SK-N-SH treated with all-trans-retinoic acid at 6 μM for 48 hours (cell line): Measurements from ENCODE around the gene PLSCR5.

Experiments
- ARNTL ChIP-seq: fragments of 450-650 bp; formaldehyde crosslinking; IDR thresholded peaks from 2 replicates; pipeline ENCODE4 v1.5.0; 2020; ENCODE audit warnings: low read depth, mild to moderate bottlenecking, moderate library complexity, borderline replicate concordance
- GLIS3 ChIP-seq: fragments of 250-450 bp; sonication (Bioruptor Pico); IDR thresholded peaks from 2 replicates; pipeline ENCODE4 v1.5.0; 2020; ENCODE audit warnings: mild to moderate bottlenecking, moderate library complexity
- PPARA ChIP-seq: fragments of 250-450 bp; sonication (Bioruptor Pico); IDR thresholded peaks from 2 replicates; pipeline ENCODE4 v1.5.0; 2020; ENCODE audit warnings: mild to moderate bottlenecking, borderline replicate concordance
- ZFP30 ChIP-seq: fragments of 450-650 bp; formaldehyde crosslinking; IDR thresholded peaks from 2 replicates; pipeline ENCODE4 v1.5.0; 2022; ENCODE audit warnings: mild to moderate bottlenecking, moderate library complexity
- ZNF565 ChIP-seq: fragments of 450-650 bp; formaldehyde crosslinking; conservative IDR thresholded peaks from 2 replicates; pipeline ENCODE4 v1.5.0; 2020; ENCODE audit warnings: low read depth, mild to moderate bottlenecking, moderate library complexity
- TF ChIP-seq, protein P1 (sequence below): fragments of 250-450 bp; sonication (Bioruptor Pico); IDR thresholded peaks from 2 replicates; pipeline ENCODE4 v1.5.1; 2020; ENCODE audit warnings: low read depth, mild to moderate bottlenecking, moderate library complexity

DNA sequence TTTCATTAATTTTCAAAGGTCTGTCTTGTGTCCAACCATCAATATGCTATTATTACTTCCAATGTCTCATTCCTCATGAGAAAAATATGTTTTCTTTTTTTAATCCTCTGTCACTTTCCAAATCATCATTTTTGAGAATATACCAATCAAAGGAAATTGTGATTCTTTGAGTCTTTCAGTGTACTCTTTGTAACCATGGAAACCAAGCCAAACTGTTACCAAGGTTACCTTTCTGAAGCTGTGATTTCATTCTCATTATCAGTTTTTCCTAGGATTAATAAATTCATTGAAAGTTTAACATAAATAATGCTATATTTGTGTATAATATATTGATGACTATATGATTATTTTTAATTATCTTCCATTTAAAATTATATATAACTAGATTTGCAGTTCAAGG, 16.6 kb upstream of the PLSCR5 start:
- no peak for TF ChIP-seq ARNTL
- TF ChIP-seq ZFP30 (CRISPR knock-in tag) = no peak
- no peak for TF ChIP-seq GLIS3 (CRISPR knock-in tag)
- TF ChIP-seq, protein P1, sequence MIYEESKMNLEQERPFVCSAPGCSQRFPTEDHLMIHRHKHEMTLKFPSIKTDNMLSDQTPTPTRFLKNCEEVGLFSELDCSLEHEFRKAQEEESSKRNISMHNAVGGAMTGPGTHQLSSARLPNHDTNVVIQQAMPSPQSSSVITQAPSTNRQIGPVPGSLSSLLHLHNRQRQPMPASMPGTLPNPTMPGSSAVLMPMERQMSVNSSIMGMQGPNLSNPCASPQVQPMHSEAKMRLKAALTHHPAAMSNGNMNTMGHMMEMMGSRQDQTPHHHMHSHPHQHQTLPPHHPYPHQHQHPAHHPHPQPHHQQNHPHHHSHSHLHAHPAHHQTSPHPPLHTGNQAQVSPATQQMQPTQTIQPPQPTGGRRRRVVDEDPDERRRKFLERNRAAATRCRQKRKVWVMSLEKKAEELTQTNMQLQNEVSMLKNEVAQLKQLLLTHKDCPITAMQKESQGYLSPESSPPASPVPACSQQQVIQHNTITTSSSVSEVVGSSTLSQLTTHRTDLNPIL = no peak
- TF ChIP-seq ZNF565 = no peak
- no peak for TF ChIP-seq PPARA (CRISPR knock-in tag)
